Mucosa of gallbladder (tissue), 1 donor: ENCODE results near the gene CLCN2. TPM values are rescaled to one million over a fixed set of nuclear protein-coding genes. Genes with fewer than 3 reads are reported as not detected.
A peak's percentile ranks its signal among the peaks of the same experiment; 100 is the strongest.

Source experiments
- DNase-seq: peaks from one replicate; pipeline ENCODE4 v3.0.0-alpha.2; 2020; ENCODE audit warnings: low spot score
- total RNA-seq: library from RNA; stranded (reverse); gene quantifications from one replicate; pipeline ENCODE4 v1.2.1, GENCODE V29; 2021
- donor health status: DM: no; HTN: no; CAD: no.

Gene CLCN2
- total RNA-seq, 1 donor from 2014 or later: 104 TPM

- DNase-seq: no peak
Observed at GRCh38 chr3:184360070-184360928, 1.1 kb downstream of the CLCN2 start.

GRCh38 chr3:184359610-184360009 is 1.8 kb downstream of the CLCN2 start:
- no peak for DNase-seq

GRCh38 chr3:184358921-184359350 is 2.5 kb downstream of the CLCN2 start:
- no peak for DNase-seq

GRCh38 chr3:184358124-184358767 is 3.2 kb downstream of the CLCN2 start:
- no peak for DNase-seq

- DNase-seq: no peak
Observed at GRCh38 chr3:184357248-184358123, 3.9 kb downstream of the CLCN2 start.

- no peak for DNase-seq
Observed at GRCh38 chr3:184355261-184356040, 6.0 kb downstream of the CLCN2 start.

GRCh38 chr3:184354754-184355153 is 6.7 kb downstream of the CLCN2 start:
- DNase-seq: no peak

- DNase-seq: no peak
Observed at GRCh38 chr3:184354121-184354728, 7.2 kb downstream of the CLCN2 start.

- DNase-seq: no peak
Observed at GRCh38 chr3:184353546-184353941, 7.9 kb downstream of the CLCN2 start.

GRCh38 chr3:184352897-184353545 is 8.4 kb downstream of the CLCN2 start:
- DNase-seq: no peak

- DNase-seq: peak; percentile 94
Observed at GRCh38 chr3:184352149-184352785, 9.1 kb downstream of the CLCN2 start.

- no peak for DNase-seq
Observed at GRCh38 chr3:184351511-184352148, 9.8 kb downstream of the CLCN2 start.

GRCh38 chr3:184350618-184351017 is 10.8 kb downstream of the CLCN2 start:
- no peak for DNase-seq

- DNase-seq: peak; percentile 77
Observed at GRCh38 chr3:184349563-184350470, 11.6 kb downstream of the CLCN2 start.

GRCh38 chr3:184348057-184348382 is 13.4 kb downstream of the CLCN2 start:
- DNase-seq: no peak

GRCh38 chr3:184347321-184348056 is 13.9 kb downstream of the CLCN2 start:
- DNase-seq: no peak

GRCh38 chr3:184346480-184347190 is 14.8 kb downstream of the CLCN2 start:
- no peak for DNase-seq
